Measurements from ENCODE around the gene PSG2.
A peak's percentile ranks its signal among the peaks of the same experiment; 100 is the strongest.
"Not testable (repeated sequence)": the region's sequence is repeated elsewhere in the genome, so short reads cannot be mapped to it uniquely, and the experiment has no call there.

Gene PSG2

GRCh38 chr19:43078311-43078710, 4.2 kb downstream of the PSG2 start:
- no peak for DNase-seq (ENCODE audit: low read depth, low spot score)

- not testable (repeated sequence) for DNase-seq (ENCODE audit: low read depth, low spot score)
These were observed 4.6 kb downstream of the PSG2 start for GRCh38 chr19:43077881-43078280.

GRCh38 chr19:43062418-43062817, 20.1 kb downstream of the PSG2 start:
- DNase-seq (ENCODE audit: low read depth, low spot score), result not testable (repeated sequence)

DNA sequence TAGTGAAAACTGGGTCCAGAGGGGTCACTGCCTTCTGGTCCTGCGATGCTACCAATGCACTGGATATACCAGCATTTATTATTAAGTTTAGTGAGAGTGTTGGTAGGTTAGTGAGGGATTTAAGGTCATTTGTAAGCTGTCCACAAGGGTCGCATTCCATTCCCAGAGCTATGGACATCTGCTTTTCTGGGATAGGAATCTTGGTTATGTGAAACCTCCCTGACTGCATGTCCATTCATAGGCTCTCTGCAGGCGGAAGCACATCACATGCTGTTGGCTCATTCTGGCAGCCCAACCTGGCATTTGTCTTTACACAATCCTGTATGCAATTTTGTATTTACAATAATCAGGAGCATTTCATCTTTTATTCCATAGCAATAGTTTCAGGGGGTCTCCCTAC, 21.2 kb downstream of the PSG2 start:
- not testable (repeated sequence) for DNase-seq (ENCODE audit: low read depth, low spot score)

DNA sequence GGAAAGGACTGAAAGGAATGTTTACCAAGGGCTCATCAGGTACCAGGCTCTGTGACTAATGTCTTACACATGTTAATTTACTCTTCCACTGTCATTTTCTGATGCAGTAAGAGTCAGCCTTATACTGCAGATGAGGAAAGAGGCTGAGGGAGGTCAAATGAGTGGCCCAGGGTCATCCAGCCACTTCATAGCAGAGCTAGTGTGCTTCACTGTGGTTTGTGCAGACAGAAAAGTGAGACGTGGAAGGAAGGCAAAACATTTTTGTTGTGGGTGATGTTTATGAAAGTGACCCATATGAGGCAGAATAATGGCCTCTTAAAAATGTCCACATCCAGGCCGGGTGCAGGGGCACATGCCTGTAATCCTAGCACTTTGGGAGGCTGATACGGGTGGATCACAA, 22.2 kb downstream of the PSG2 start:
- DNase-seq (ENCODE audit: low read depth, low spot score), result not testable (repeated sequence)

DNA sequence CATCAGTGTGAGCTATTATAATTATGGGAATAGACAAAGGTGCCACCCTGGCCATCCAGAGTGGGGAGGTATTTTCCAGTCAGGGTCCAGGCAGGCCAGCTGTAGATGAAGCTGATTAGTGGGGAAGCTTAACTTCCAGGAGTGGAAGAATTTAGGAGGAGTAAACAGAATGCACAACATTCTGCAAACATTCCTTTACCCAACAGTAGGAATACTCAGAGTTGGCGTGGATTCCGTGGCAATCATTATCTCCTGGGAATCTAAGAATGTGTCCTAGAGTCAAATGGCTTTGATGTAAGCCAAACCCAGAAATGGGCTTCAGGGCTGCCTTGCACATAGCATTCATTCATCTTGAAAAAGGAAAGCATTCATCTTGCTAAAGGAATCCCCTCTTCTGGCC, 23.0 kb downstream of the PSG2 start:
- DNase-seq (ENCODE audit: low read depth, low spot score), result not testable (repeated sequence)

GRCh38 chr19:43058440-43058839, 24.1 kb downstream of the PSG2 start:
- not testable (repeated sequence) for DNase-seq (ENCODE audit: low read depth, low spot score)

- DNase-seq (ENCODE audit: low read depth, low spot score), result not testable (repeated sequence)
These were observed 34.5 kb downstream of the PSG2 start for GRCh38 chr19:43047966-43048365.

DNA sequence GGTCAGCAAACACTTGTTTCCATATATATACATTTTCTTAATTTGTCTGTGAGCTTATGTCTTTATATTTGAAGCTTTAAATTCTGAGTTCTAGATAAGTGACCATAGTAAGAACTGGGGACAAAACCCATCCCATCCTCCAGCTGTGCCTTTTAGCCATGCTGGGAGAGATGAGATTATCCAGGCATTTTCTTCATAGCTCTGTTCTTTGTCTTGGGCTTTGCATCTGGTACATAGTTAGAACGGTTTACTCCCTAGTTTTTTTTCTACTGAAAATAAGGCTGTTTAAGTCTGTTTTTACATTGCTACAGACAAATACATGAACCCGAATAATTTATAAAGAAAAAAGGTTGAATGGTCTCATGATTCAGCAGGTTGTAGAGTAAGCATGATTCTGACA, 35.9 kb downstream of the PSG2 start:
- not testable (repeated sequence) for DNase-seq (ENCODE audit: low read depth, low spot score)

DNA sequence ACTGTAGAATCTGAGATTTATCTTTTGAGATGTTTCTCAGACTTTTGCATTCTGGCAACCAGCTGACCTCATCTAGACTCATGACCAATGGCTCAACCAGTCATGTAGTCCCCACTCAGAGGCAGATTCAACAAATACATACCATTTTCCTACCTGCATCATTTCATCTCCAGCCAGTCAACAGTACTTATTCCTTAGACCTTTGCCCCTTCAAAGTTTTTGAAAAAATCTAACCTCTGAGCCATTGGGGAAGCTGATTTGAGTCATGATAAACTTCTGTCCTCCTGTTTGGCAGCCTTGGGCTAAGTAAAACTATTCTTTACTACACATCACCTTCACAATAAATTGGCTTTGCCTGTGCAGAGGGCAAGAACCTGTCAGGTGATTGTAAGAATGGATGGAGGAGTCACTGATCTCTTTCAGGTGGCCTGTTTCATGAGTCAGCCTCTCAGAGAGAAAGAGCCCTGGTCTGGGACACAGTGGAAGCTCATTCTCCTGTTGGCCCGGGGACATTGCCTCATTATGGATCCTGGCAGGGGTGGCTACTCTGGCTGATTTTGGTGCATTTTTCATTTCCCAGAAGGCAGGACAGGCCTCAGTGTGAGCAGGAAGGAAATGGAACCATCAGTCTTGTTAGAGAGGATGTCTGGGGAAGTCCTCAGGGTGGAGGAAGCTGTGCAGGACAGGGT, 38.9 kb downstream of the PSG2 start:
- not testable (repeated sequence) for DNase-seq (ENCODE audit: low read depth, low spot score)

DNA sequence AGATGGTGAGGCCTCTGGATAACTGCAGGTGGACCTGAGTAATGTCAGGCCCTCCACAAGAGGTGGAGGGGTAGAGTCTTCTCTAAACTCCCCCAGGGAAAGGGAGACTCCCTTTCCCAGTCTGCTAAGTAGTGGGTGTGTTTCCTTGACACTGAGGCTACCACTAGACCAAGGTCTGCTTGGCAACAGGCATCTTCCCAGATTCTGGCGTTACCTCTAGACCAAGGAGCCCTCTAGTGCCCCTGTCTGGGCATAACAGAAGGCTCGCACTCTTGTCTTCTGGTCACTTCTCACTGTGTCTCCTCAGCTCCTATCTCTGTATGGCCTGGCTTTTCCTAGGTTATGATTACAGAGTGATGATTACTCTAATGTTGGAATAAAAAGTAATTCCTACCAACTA, 50.9 kb downstream of the PSG2 start:
- DNase-seq (ENCODE audit: low read depth, low spot score), result peak; percentile 9

DNA sequence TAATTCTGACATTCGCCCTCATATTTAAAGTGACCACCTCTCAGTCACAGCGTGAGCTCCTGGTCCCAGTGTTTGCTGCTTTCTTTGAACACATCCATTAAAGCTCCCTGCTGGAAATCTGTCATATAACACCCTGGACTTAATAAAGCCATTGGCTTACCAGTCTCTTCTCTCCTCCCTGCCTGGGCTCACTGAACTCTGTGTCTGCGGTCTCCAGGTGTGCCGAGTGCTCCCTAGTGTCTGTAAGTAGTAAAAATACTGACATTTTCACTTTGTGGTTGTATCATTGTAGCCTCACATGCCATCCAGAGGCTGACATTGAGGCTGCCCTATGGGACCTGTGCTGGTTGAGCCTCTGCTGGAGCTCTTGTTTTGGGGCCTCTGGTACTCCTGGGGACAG, 53.6 kb downstream of the PSG2 start:
- DNase-seq (ENCODE audit: low read depth, low spot score), result no peak

DNA sequence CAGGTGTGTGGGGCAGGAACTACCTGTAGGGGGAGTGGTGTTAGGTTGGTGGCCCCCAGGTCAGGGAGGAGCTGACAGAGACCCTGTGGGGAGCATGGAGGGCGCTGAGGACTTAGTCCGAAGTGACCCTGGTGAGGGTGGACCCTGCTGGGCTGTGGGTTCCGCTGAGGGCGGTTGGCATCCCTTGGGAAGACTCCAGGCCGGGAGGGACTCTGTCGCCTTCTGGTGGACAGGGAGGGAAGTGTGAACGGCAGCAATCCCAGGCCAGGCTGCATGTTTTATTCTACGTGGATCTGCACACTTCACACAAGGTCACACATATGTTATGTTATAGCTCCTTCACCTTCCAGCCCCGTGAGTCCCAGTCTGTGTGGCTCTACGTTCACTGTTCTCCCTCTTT, 54.5 kb downstream of the PSG2 start:
- DNase-seq (ENCODE audit: low read depth, low spot score), result not testable (repeated sequence)

GRCh38 chr19:43027061-43027460, 55.4 kb downstream of the PSG2 start:
- not testable (repeated sequence) for DNase-seq (ENCODE audit: low read depth, low spot score)

DNA sequence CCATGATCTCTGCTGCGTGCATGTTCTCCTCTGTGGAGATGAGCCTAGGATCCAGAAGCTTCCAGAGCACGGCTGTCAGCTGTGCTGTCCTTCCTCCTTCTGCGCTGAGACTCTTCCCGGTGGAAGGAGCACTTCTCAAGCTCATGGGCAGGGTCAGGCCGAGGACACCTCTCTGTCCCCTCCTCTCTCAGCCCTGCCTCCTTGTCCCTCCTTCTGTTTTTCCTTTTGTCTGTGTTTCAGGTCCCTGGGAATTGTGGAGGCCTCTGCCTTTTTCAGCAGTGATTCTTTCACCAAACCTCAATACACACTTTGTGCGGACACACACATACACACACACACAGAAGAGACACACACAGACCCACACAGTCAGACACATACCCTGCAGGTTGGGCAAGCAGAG, 56.1 kb downstream of the PSG2 start, which contains the start of gene PSG11:
Gene PSG11, minus strand, starts transcription at position 101 of the 400 bp plus-strand sequence. Its CDS starts 97 bp downstream, at position 4.
- DNase-seq (ENCODE audit: low read depth, low spot score), result not testable (repeated sequence)

DNA sequence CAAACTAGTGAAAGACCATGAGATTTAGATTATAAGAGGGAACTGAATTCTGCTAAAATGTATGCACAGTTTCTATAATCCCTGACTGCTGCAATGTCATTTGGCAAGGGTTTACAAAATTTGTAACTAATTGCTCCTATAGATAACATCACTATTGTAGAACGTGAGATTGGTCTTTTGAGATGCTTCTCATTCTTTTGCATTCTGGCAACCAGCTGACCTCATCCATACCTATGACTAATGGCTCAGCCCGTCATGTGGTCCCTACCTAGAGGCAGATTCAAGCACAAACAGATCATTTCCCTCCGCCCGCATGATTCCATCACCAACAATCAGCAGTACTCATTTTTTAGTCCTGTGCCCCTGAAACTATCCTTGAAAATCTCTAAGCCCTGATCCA, 60.4 kb downstream of the PSG2 start:
- DNase-seq (ENCODE audit: low read depth, low spot score), result not testable (repeated sequence)

GRCh38 chr19:43021629-43022028, 60.9 kb downstream of the PSG2 start:
- DNase-seq (ENCODE audit: low read depth, low spot score), result not testable (repeated sequence)

GRCh38 chr19:43019588-43019987, 62.9 kb downstream of the PSG2 start:
- peak; percentile 9 for DNase-seq (ENCODE audit: low read depth, low spot score)

Data from iPS DF 19.7 (cell line).